Stomach (tissue), 4 donors: ENCODE measurements around the gene EEFSEC.

ENCODE experiments used
- EP300 ChIP-seq: sonication (generic); formaldehyde crosslinking; IDR thresholded peaks from one replicate; pipeline ENCODE4 v1.6.1; 2017; ENCODE audit warnings: antibody characterized with exemption
- POLR2A ChIP-seq, 4 donors: fragments of 450-650 bp; IDR thresholded peaks; one replicate each; pipeline ENCODE4 v1.6.1; 2016; ENCODE audit warnings: antibody characterized with exemption in 4 of 4, control low read depth in 2 of 4, mild to moderate bottlenecking in 1 of 4, moderate library complexity in 1 of 4
- TF ChIP-seq, protein P1 (sequence below), 7 experiments: fragments of 450-650 bp in 4 of 7; fragments of 200-600 bp in 3 of 7; sonication (generic) in 3 of 7; IDR thresholded peaks; one replicate each; pipeline ENCODE4 v1.5.1; 2016 to 2019; ENCODE audit warnings: antibody characterized with exemption in 7 of 7, control low read depth in 2 of 7, mild to moderate bottlenecking in 1 of 7

DNA sequence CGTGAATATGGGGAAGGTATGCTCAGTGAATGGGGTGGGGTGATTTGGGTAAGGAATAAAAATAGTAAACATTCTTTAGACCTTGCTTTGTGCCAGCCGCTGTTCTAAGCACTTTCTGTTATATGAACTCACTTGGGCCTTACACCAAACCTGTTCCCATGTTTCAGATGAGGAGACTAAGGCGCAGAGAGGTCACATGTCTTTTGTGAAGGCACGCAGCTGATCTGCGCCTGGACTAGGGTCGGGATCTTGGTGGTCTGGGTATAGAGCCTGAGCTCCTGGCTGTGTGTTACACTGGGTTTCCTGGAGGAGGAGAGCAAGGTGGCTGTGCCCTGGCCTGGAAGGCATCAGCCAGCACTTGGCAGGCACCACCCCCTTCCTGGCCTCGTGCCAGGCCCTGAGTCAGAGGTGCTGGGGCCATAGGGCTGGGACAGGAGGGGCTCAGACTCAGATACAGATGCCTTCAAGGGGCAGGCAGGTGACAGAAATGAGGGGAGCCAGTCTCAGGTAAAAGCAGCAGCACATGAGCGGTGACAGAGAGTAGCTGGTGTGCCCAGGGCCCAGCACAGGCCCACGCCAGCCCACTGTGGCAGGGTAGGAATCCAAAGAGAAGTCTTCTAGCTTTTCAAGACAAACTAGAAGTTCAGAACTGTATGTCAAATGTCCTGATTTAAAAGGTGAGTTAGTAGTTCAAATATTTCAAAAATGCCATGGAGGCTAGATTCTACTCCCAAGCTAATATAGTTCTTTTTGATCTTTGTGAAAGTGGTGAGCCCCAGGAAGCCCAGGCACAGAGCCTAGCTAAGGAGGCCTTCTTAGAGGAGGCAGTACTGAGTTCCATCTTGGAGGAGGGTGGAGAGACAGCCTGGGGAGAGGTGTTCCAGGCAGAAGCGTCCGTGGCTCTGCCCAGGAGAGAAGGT is 230.3 kb downstream of the EEFSEC start:
- TF ChIP-seq, protein P1, sequence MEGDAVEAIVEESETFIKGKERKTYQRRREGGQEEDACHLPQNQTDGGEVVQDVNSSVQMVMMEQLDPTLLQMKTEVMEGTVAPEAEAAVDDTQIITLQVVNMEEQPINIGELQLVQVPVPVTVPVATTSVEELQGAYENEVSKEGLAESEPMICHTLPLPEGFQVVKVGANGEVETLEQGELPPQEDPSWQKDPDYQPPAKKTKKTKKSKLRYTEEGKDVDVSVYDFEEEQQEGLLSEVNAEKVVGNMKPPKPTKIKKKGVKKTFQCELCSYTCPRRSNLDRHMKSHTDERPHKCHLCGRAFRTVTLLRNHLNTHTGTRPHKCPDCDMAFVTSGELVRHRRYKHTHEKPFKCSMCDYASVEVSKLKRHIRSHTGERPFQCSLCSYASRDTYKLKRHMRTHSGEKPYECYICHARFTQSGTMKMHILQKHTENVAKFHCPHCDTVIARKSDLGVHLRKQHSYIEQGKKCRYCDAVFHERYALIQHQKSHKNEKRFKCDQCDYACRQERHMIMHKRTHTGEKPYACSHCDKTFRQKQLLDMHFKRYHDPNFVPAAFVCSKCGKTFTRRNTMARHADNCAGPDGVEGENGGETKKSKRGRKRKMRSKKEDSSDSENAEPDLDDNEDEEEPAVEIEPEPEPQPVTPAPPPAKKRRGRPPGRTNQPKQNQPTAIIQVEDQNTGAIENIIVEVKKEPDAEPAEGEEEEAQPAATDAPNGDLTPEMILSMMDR (IDR thresholded peaks at IDR 0.05) = no peak
- no peak for TF ChIP-seq EP300
- TF ChIP-seq POLR2A (IDR thresholded peaks at IDR 0.05) = no peak
